ENCODE measurements around the gene BRS3.
A peak's percentile ranks its signal among the peaks of the same experiment; 100 is the strongest.

BRS3 gene

GRCh38 chrX:136538811-136539210 is 51.1 kb downstream of the BRS3 start:
- H3K27ac ChIP-seq (ENCODE audit: extremely low read depth, low read depth, low read length), result no peak overlapping the region
- POLR2A ChIA-PET, result no interaction called here
- peaks cover 9% of the 10 kb centered on the region for H3K4me1 ChIP-seq (ENCODE audit: control insufficient read depth, insufficient read depth, low read length)
- no peak overlapping the region for H3K4me3 ChIP-seq (ENCODE audit: low read depth, low read length)
- no peaks in the 10 kb centered on the region for H3K36me3 ChIP-seq (ENCODE audit: control insufficient read depth in 2 of 2, insufficient read depth in 1 of 2, low read length in 2 of 2)
- CTCF ChIA-PET, result interaction anchor here (1.2 to 1.5 kb wide), 2 partner anchors 39 to 156 kb away, joined by 3 to 5 read pairs; no protein-coding TSS in a partner anchor
- H3K9me3 ChIP-seq (ENCODE audit: control insufficient read depth, insufficient read depth, low read depth, low read length), result no peaks in the 10 kb centered on the region
- no peak for TF ChIP-seq ATF2 (tag by site-specific recombination; IDR thresholded peaks at IDR 0.05; ENCODE audit: low read depth)
- no peak for TF ChIP-seq ZNF843 (tag by site-specific recombination; IDR thresholded peaks at IDR 0.05)
- no peak for TF ChIP-seq ZNF174 (tag by site-specific recombination; IDR thresholded peaks at IDR 0.05)
- no peak for TF ChIP-seq ZNF707 (tag by site-specific recombination; IDR thresholded peaks at IDR 0.05)
- TF ChIP-seq ZNF214 (tag by site-specific recombination; IDR thresholded peaks at IDR 0.05; ENCODE audit: borderline replicate concordance), result no peak
- TF ChIP-seq GLI2 (tag by site-specific recombination; IDR thresholded peaks at IDR 0.05; ENCODE audit: borderline replicate concordance, low read depth), result no peak

GRCh38 chrX:136540226-136540625 is 52.5 kb downstream of the BRS3 start:
- POLR2A ChIA-PET, result no interaction called here
- Histone ChIP-seq H3K9me3 (ENCODE audit: control insufficient read depth, insufficient read depth, low read depth, low read length) (no peaks in the 10 kb centered on the region), H3K27ac (ENCODE audit: extremely low read depth, low read depth, low read length) (no peak overlapping the region), H3K4me3 (ENCODE audit: low read depth, low read length) (no peak overlapping the region), H3K36me3 (ENCODE audit: control insufficient read depth in 2 of 2, insufficient read depth in 1 of 2, low read length in 2 of 2) (no peaks in the 10 kb centered on the region), H3K4me1 (ENCODE audit: control insufficient read depth, insufficient read depth, low read length) (peaks cover 9% of the 10 kb centered on the region)
- CTCF ChIA-PET, result no interaction called here
- TF ChIP-seq ZNF302 (tag by site-specific recombination; IDR thresholded peaks at IDR 0.05; ENCODE audit: low read depth), result no peak
- no peak for TF ChIP-seq ZNF76 (tag by site-specific recombination; IDR thresholded peaks at IDR 0.05; ENCODE audit: borderline replicate concordance, low read depth)
- TF ChIP-seq ZEB2 (tag by site-specific recombination; IDR thresholded peaks at IDR 0.05), result no peak

- Histone ChIP-seq H3K4me1 (ENCODE audit: control insufficient read depth, insufficient read depth, low read length) (peaks cover 9% of the 10 kb centered on the region), H3K4me3 (ENCODE audit: low read depth, low read length) (no peak overlapping the region), H3K27ac (ENCODE audit: extremely low read depth, low read depth, low read length) (no peak overlapping the region; the same call in 1 of the 2 replicates), H3K36me3 (ENCODE audit: control insufficient read depth in 2 of 2, insufficient read depth in 1 of 2, low read length in 2 of 2) (no peaks in the 10 kb centered on the region), H3K9me3 (ENCODE audit: control insufficient read depth, insufficient read depth, low read depth, low read length) (no peaks in the 10 kb centered on the region)
- POLR2A ChIA-PET, result no interaction called here
- CTCF ChIA-PET, result interaction anchor here (0.7 kb wide), 1 partner anchor 144 kb away, joined by 4 read pairs; no protein-coding TSS in a partner anchor
- TF ChIP-seq PRDM10 (tag by site-specific recombination; IDR thresholded peaks at IDR 0.05), result peak; percentile 61; the same call in 1 of the 2 replicates
- peak; percentile 88 for TF ChIP-seq GLIS1 (tag by site-specific recombination; IDR thresholded peaks at IDR 0.05)
- no peak for TF ChIP-seq ZFP69B (tag by site-specific recombination; IDR thresholded peaks at IDR 0.05)
- no peak for TF ChIP-seq ZFP3 (tag by site-specific recombination; IDR thresholded peaks at IDR 0.05; ENCODE audit: low read depth)
- TF ChIP-seq KLF10 (tag by site-specific recombination; IDR thresholded peaks at IDR 0.05), result no peak
- no peak for TF ChIP-seq ZIC2 (tag by site-specific recombination; IDR thresholded peaks at IDR 0.05)
- TF ChIP-seq TCF7L2 (IDR thresholded peaks at IDR 0.05; ENCODE audit: borderline replicate concordance, low read depth, low read length), result peak; percentile 92
- peak; percentile 17; the same call in 1 of the 2 replicates for TF ChIP-seq ZNF692 (tag by site-specific recombination; IDR thresholded peaks at IDR 0.05)
- TF ChIP-seq ZNF621 (tag by site-specific recombination; IDR thresholded peaks at IDR 0.05), result no peak
- no peak for TF ChIP-seq ZNF623 (tag by site-specific recombination; IDR thresholded peaks at IDR 0.05)
- TF ChIP-seq ZNF544 (tag by site-specific recombination; IDR thresholded peaks at IDR 0.05), result no peak
- TF ChIP-seq ZNF146 (tag by site-specific recombination; IDR thresholded peaks at IDR 0.05), result no peak
- TF ChIP-seq ZNF521 (tag by site-specific recombination; IDR thresholded peaks at IDR 0.05), result no peak
- peak; percentile 85 for TF ChIP-seq TRIM28 (IDR thresholded peaks at IDR 0.05; ENCODE audit: borderline replicate concordance, low read length)
- TF ChIP-seq HIC1 (tag by site-specific recombination; IDR thresholded peaks at IDR 0.05), result no peak
Observed at GRCh38 chrX:136541294-136541693, 53.5 kb downstream of the BRS3 start.

Measured in HEK293 (cell line).